Stimulated activated CD4-positive, alpha-beta T cell treated with anti-CD3 and anti-CD28 coated beads, Interleukin-2, amount 100 ng/mL, for 4 hours (primary cell): ENCODE results near the gene UBE4A.

Experiments used
- DNase-seq: peaks from one replicate; pipeline ENCODE4 v3.0.0-alpha.2; 2020; ENCODE audit warnings: low read depth

Gene UBE4A, protein sequence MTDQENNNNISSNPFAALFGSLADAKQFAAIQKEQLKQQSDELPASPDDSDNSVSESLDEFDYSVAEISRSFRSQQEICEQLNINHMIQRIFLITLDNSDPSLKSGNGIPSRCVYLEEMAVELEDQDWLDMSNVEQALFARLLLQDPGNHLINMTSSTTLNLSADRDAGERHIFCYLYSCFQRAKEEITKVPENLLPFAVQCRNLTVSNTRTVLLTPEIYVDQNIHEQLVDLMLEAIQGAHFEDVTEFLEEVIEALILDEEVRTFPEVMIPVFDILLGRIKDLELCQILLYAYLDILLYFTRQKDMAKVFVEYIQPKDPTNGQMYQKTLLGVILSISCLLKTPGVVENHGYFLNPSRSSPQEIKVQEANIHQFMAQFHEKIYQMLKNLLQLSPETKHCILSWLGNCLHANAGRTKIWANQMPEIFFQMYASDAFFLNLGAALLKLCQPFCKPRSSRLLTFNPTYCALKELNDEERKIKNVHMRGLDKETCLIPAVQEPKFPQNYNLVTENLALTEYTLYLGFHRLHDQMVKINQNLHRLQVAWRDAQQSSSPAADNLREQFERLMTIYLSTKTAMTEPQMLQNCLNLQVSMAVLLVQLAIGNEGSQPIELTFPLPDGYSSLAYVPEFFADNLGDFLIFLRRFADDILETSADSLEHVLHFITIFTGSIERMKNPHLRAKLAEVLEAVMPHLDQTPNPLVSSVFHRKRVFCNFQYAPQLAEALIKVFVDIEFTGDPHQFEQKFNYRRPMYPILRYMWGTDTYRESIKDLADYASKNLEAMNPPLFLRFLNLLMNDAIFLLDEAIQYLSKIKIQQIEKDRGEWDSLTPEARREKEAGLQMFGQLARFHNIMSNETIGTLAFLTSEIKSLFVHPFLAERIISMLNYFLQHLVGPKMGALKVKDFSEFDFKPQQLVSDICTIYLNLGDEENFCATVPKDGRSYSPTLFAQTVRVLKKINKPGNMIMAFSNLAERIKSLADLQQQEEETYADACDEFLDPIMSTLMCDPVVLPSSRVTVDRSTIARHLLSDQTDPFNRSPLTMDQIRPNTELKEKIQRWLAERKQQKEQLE

DNA sequence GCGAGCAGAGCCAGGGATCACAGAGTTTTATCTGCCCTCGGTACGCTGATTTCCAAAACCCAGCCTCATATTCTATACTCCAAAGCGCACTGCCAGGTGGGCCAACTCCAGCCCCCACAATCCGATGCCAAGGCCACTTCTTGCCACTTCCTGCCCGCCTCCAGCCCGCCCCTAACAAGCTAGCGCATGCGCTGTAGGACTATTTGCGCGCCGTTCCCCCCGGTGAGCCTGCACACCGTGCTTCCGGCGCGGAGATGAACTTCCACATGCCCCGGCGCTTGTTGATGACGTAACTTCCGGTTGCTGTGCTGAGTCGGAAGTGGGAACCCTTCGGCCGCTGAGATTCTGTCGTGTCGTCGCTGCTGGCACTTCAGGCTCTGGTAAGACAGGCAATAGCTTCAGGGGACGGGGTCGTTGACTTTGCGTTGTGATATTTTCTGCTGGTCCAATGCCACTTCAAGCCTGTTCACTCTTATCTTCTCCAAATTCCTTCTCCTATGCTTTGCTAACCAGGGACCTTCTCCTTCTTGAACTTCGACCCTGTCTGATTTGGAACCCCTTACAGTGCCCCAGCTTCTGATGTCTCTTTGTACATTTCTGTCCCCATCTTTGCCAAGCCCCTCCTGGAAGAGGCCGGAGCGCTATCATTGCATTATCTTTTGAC lies at the start of gene UBE4A:
TSS of gene UBE4A (plus strand) at position 306 of the 664 bp plus-strand sequence. CDS start 5,481 bp downstream, outside the sequence.
- DNase-seq, result peak; percentile 98

DNA sequence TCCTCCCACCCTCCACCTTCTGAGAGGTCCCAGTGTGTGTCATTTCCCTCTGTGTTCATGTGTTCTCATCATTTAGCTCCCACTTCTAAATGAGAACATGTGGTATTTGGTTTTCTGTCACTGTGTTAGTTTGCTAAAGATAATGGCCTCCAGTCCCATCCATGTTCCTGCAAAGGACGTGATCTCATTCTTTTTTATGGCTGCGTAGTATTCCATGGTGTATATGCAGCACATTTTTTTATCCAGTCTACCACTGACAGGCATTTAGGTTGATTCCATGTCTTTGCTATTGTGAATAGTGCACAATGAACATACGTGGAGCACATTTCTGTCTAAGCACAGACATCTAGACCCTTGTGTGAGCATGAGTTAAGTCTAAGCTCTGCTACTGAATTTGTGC lies 49.1 kb upstream of the UBE4A start:
- DNase-seq, result no peak

DNA sequence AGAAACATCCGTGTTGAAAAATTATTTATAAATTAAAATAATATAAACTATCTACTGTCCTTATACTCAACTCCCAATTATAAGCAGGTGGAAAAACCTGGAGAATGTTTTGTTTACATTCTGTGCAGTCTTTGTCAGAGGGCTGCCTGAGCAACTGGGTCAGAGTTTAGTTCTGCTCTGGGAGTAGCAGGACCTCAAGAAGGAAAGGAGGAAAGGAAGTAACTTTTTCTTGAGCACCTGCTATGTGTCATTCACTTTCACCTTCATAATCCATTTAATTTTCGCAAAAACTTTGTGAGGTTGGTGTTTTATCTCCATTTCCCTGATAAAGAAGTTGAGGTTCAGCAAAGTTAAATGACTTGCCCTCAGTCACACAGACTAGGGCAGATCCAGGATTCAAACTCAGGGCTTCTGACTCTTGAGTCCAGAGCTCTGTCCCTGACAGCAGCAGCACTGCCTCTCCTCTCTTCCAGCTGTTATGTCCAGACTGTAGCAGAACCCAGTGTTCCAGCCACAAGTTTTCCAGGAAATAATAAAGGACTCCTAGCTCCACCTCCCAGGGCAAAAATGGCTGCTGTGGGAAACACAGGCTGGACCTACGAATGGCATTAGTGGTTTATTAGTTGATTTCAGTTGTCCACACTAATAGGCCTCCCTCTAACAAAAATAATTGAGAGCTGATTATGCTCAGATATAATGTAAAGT lies 48.5 kb upstream of the UBE4A start:
- no peak for DNase-seq

DNA sequence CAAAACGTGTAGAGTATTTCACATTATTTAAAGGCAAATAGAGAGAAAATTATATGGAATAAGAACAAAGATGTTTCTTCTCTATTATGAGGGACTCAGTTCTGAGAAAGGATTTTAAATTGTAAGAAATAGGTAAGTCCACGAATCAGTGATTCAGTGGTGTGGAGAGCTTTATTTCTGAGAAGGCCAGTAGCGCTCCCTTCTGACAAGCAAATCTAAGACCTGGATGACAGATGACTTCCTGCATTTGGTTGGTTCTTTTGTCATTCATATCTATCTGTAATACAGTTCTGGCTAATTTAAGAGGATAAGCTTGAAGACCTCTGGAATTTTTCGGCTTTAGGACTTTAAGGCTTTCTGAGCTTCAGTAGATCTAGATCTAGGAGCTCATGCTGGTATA lies 47.9 kb upstream of the UBE4A start:
- DNase-seq, result no peak

DNA sequence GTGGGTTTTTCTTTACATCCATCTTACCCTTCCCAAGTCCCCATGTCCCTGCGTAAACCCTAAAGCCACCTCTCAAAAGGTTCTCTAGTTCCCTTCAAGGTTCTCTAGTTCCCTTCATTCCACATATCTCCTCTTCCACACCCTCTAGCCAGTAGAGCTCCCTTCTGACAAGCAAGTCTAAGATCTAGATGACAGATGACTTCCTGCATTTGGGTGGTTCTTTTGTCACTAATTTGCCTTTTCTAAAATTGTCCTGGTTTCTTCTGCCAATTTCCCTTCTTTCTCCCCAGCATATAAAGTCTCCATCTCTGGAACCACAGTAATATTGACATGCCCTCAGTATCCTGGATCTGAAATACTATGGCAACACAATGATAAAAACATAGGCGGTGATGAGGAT lies 47.1 kb upstream of the UBE4A start:
- DNase-seq, result no peak

DNA sequence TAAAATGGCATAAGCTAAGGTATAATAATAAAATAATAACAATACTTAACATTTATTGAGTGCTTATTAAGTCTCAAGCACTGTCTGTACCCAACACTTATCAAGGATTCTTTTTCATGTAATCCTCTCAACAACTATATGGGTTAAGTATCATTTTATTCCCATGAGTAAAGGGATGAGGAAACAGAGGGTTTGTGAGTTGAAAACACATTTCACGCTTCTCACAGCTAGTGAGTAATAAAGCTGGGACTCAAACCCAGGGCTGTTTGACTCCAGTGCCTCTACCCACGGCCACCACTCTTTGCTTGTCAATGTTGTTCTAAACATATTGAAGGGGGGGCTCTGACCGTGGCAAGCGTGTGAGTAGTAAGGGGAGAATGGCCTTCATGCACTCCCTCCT lies 46.2 kb upstream of the UBE4A start:
- no peak for DNase-seq

DNA sequence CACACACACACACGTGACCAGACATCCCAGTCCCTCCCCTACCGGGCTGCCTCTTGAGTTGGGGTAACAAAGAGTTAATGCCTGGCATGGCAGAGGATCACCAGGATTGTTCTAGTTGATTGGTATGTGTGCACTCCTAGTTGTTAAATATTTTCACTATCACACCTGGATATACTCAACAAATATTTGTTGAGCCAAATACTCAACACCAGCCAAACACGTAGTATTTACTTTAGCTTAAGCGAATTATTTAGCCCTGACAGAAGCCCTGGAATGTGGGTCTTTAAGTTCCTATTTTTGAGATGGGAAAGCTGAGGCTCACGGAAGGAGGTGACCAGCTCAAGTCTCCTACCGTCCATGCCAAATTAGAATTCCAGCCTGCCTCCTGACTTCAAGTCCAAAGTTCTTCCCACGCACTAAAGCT lies 44.4 kb upstream of the UBE4A start:
- no peak for DNase-seq

DNA sequence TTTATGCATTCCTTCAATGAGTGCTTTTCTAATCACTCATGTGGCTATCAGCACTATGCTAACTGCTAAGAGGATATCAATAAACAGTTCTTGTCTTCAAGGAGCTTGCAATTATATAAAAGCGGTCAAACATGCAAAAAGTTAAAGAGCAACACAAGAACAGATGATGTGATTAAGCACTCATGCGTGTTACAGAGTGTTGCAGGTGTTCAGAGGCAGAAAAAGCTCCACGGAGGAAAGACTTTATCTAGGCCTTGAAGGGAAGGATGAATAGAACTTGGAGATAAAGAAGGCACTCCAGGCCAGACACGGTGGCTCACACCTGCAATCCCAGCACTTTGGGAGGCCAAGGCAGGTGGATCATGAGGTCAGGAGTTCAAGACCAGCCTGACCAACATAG lies 41.3 kb upstream of the UBE4A start:
- DNase-seq, result no peak

DNA sequence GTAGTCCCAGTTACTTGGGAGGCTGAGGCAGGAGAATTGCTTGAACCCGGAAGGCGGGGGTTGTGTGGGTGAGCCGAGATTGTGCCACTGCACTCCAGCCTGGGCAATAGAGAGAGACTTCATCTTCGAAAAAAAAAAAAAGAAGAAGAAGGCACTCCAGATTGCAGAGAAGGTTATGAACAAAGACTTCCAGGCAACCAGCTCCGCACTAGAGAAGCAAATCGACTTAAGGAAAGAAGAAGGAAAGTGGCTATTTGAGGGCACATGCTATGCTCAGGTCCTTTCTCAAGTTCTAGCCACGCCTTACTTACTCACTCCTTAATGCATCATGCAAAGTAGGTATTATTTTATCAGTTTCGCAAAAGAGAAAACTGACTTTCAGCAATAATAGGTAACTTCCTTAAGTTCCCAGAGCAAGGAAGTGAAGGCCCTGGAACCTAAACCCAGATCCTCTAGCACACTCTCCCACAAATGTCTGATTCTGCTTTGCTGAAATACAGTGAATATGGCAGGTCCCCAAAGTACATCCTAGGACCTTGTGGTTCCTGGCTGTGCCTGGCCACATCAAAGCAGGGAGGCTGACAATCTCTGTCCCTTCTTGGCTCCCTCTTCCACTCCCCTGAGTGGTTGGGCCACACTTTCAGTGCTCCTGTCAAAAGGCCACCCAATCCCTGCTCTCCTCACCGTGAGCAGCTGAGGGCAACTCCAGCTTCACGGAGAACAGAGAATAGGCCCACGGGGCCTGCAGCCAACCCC lies 40.6 kb upstream of the UBE4A start:
- DNase-seq, result no peak

DNA sequence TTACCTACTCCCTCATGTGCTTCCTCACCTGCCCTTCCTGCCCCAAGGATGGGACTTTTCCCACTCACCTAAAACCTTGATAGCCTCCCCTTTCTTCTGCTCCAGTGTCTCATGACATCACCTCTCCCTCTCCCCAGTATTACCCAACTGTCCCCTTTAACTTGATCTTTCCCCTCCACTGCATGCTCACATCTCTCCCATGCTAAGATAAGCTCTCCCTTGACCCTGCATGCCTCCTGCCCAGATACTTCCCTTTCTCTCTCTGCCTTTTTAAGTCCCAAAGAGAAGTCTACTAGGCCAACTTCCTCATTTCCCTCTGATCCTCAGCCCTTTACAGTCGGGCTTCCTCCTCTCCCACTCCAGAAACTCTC lies 40.1 kb upstream of the UBE4A start:
- DNase-seq, result no peak

DNA sequence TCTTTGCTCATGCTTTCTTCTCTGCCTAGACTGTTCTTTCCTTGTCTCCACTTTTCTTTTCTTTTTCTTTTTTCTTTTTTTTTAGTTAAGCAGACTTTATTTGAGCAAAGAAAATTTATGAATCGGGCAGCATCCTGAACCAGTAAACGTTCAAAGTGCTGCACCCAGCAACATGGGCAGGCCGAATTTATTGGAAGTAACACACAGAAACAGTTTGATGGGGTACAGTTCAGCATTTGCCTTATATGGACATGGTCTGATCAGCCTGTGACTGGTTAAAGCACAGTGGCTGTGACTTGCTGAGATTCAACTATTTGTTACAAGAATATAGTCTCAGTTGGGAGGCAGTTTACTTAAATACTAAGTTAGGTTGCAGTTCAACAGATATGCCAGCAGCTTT lies 38.9 kb upstream of the UBE4A start:
- no peak for DNase-seq

DNA sequence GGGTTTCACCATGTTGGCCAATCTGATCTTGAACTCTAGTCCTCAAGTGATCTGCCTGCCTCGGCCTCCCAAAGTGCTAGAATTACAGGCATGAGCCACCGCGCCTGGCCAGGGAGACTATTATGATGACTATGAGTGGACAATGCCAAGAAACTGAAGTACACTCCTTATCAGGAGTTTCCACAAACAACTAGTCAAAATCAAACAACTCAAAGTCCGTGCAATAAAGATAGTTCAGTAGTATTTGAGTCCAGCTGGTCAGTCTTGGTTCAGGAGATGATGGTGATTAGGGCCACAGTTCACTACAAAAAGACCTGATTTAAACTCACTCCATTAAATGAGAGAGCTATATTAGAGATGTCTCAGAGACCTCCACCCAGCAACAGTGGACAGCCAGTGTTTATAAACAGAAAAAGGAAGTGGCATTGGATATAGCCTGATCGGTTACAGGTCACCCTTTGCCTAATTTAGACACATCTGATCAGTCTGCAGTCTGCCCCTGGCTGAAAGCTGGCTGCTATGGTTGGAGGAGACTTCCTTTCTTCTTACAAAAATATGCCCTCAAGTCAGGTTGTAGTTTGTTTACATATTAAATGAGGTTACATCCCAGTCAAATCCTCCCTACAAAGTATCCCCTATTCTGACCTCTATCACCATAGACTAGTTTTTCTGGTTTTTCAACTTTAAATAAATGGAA lies 37.9 kb upstream of the UBE4A start:
- no peak for DNase-seq

DNA sequence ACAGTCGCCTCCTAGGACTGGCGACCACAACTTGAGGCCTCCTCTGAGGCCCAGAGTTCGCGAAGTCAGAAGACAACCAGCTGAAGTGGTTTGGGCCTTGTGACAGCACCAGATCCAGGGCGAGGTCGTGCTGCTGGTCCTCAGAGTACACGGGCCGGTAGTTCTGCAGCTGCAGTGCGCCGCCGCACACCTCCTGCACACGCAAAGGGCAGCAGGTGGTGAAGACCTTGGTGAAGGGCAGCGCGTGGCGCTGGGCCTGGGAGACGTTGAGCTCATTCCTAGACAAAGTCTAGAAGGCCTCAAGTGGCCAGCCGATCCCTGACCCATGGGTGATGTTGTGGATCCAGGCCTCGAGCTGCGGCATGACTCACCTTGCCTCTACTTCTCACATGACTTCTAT lies 36.7 kb upstream of the UBE4A start:
- DNase-seq, result no peak

DNA sequence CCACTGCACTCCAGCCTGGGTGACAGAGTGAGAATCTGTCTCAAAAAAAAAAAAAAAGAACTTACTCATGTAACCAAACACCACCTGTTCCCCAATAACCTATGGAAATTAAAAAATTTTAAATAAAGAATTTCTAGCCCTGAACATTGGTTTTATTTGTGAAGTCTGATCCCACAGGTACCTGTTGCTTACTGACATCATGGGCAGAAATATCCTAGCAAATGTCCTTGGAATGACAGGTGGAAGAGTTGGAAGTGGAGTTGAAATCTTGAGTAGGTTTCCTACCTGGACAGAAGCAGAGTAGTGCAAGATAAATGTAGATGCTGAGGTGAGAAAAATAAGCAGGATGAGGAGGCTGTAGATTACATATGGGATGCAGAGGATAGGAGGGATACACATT lies 34.1 kb upstream of the UBE4A start:
- no peak for DNase-seq

DNA sequence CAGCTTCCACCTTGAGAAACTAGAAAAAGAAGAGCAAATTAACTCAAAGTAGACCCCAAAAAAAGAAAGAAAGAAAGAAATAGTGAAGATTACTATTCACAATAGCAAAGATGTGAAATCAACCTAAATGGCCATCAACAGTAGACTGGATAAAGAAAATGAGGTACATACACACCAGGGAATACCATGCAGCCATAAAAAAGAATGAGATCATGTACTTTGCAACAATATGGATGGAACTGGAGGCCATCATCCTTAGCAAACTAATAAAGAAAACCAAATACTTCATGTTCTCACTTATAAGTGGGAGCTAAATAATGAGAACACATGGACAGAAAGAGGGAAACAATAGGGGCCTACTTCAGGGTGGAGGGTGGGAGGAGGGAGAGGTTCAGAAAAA lies 30.7 kb upstream of the UBE4A start:
- DNase-seq, result no peak

DNA sequence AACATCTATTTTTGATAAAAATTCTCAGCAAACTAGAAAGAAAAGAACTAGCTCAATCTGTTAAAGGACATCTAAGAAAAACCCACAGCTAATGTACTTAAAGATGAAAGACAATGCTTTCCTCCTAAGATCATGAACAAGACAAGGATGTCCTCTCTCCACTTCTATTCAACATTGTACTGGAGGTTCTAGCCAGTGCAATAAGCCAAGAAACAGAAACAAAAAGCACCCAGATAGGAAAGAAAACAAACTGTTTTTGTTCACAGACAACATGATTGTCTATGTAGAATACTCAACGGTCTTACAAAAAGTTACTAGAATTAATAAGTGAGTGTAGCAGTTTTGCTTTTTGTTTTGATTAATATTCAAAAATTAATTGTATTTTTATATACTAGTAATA lies 24.7 kb upstream of the UBE4A start:
- DNase-seq, result no peak

DNA sequence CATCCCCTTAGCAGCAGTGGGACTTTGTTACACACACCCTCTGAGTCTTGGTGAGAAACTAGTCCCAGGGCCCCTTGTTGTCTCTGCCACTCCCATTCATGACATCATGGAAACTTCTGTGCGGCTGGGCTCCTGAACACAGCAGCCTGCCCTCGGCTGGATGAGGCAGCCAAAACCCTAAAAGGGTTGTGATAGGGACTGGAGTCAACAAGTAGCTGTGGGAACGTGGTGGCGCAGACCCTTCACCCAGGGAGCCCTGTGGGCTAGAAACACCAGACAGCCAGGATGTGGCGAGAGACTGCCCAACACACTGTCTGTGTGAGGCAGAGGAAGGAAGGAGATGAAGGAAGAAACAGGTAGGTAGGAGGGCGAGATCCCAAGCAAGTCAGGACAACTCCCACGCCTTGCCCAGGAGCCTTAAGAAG lies 20.8 kb upstream of the UBE4A start:
- DNase-seq, result peak; percentile 90

DNA sequence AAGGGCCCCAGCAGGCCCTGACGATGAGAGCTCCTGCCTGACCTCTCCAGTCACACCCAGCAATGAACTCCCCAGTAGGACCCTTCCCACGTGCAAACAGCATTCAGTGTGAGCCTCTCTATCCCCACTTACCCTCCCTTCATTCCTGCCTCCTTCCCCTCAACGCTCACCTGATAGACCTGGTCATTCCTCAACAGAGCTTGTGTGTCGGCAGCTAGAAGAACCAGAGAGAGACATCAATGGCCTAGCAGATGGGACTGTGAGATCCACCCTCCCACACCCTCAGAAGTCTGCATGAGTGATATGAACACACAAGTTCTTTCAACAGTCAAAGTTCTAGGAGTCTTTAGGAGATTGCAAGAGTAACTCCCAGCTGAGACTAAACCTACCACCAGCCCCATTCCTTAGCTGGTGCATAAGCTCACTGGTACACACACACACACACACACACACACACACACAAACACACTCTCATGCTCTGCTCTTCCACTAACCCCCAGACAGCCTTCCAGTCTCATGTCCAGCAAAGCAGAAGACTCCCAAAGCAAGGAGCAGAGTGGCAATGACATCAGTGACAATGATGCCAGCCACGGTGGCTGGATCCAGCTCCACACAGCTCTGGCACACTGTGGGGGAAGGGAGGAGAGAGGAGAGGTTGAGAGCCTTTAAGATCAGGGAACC lies 20.0 kb upstream of the UBE4A start:
- DNase-seq, result no peak

DNA sequence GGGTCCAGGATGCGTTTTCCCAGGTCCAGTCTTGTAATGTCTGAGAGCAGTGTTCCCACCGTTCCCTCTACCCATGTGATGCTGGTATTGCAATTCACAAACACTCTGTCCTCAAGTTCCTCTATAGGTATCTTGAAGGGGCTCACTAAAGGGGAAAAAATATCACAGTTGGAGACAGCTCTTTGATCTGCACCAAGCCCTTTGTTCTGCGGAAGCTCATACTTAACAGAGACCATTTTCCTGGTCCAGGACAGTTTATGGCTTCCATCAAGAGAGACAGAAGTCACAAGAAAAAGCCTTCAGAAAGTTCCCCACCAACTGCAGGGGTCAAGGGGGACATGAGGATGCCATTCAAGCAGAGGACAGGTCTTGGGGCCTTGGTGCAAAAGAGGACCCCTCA lies 19.0 kb upstream of the UBE4A start:
- DNase-seq, result no peak

DNA sequence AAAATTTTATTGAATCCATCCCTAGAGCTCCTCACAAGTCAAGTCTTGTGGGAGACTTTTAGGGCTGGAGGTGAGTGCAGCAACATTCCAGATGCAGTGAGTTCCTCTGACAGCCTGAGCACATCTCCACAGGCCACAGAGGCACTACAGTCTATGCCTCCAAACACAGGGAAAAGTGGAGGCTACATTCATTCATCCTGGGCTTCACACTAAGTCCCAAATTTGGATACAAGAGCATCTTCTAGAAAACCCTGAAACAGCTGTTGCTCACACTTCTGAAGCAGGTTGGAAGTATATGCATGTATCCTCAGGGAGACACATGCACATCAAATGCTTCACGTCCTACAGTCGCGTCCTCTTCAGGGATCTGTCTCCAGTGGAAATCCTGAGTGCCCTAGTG lies 18.1 kb upstream of the UBE4A start:
- no peak for DNase-seq
